Ishikawa (cell line): ENCODE data around the gene NCDN.

Experiments used
- CEBPB ChIP-seq: IDR thresholded peaks from 2 replicates; pipeline ENCODE4 v1.6.1; 2012
- CREB1 ChIP-seq: IDR thresholded peaks from 2 replicates; pipeline ENCODE4 v1.6.1; 2012; ENCODE audit warnings: low read depth
- EGR1 ChIP-seq: IDR thresholded peaks from 2 replicates; pipeline ENCODE4 v1.6.1; 2012
- EP300 ChIP-seq: IDR thresholded peaks from 2 replicates; pipeline ENCODE4 v1.6.1; 2012; ENCODE audit warnings: borderline replicate concordance
- FOXM1 ChIP-seq: IDR thresholded peaks from 2 replicates; pipeline ENCODE4 v1.6.1; 2012; ENCODE audit warnings: low read depth, borderline replicate concordance
- MAX ChIP-seq: IDR thresholded peaks from 2 replicates; pipeline ENCODE4 v1.6.1; 2012
- NFIC ChIP-seq: IDR thresholded peaks from 2 replicates; pipeline ENCODE4 v1.6.1; 2012
- RAD21 ChIP-seq: IDR thresholded peaks from 2 replicates; pipeline ENCODE4 v1.6.1; 2012; ENCODE audit warnings: low read depth
- REST ChIP-seq: IDR thresholded peaks from 2 replicates; pipeline ENCODE4 v1.6.1; 2012; ENCODE audit warnings: low read depth, mild to moderate bottlenecking
- TAF1 ChIP-seq: IDR thresholded peaks from 2 replicates; pipeline ENCODE4 v1.6.1; 2012; ENCODE audit warnings: low read depth, mild to moderate bottlenecking
- TCF12 ChIP-seq: IDR thresholded peaks from 2 replicates; pipeline ENCODE4 v1.6.1; 2012; ENCODE audit warnings: low read depth
- TEAD4 ChIP-seq: IDR thresholded peaks from 2 replicates; pipeline ENCODE4 v1.6.1; 2012
- USF1 ChIP-seq: IDR thresholded peaks from 2 replicates; pipeline ENCODE4 v1.6.1; 2012
- YY1 ChIP-seq: IDR thresholded peaks from 2 replicates; pipeline ENCODE4 v1.6.1; 2012; ENCODE audit warnings: low read depth
- ZBTB7A ChIP-seq: IDR thresholded peaks from 2 replicates; pipeline ENCODE4 v1.6.1; 2012; ENCODE audit warnings: low read depth

NCDN gene

GRCh38 chr1:35589516-35590427 lies 32.2 kb downstream of the NCDN start:
- TF ChIP-seq NFIC (no peak), TEAD4 (no peak), RAD21 (no peak), USF1 (no peak)

GRCh38 chr1:35590476-35591040 lies 33.0 kb downstream of the NCDN start:
- TF ChIP-seq RAD21, result no peak
- no peak for TF ChIP-seq TEAD4
- TF ChIP-seq EP300, result no peak
- TF ChIP-seq USF1, result no peak
- no peak for TF ChIP-seq TCF12
- TF ChIP-seq TAF1, result no peak
- no peak for TF ChIP-seq CREB1
- TF ChIP-seq REST, result no peak
- no peak for TF ChIP-seq NFIC
- TF ChIP-seq EGR1, result no peak
- TF ChIP-seq CEBPB, result no peak
- TF ChIP-seq ZBTB7A, result no peak
- TF ChIP-seq FOXM1, result no peak
- TF ChIP-seq MAX, result no peak
- no peak for TF ChIP-seq YY1

GRCh38 chr1:35591211-35591610 lies 33.6 kb downstream of the NCDN start:
- TF ChIP-seq NFIC, result no peak
- no peak for TF ChIP-seq REST
- no peak for TF ChIP-seq FOXM1
- TF ChIP-seq ZBTB7A, result no peak
- no peak for TF ChIP-seq YY1
- no peak for TF ChIP-seq TAF1
- no peak for TF ChIP-seq CREB1
- TF ChIP-seq EP300, result no peak
- no peak for TF ChIP-seq RAD21
- TF ChIP-seq USF1, result no peak
- no peak for TF ChIP-seq MAX
- TF ChIP-seq TEAD4, result no peak
- TF ChIP-seq TCF12, result no peak
- no peak for TF ChIP-seq EGR1

- TF ChIP-seq TCF12, result no peak
- no peak for TF ChIP-seq NFIC
- TF ChIP-seq MAX, result no peak
- no peak for TF ChIP-seq REST
- no peak for TF ChIP-seq RAD21
- no peak for TF ChIP-seq EGR1
- no peak for TF ChIP-seq CEBPB
- TF ChIP-seq CREB1, result no peak
- no peak for TF ChIP-seq TEAD4
- TF ChIP-seq YY1, result no peak
Observed at GRCh38 chr1:35592991-35593769, 35.6 kb downstream of the NCDN start.
